HG03060 (cell line): ENCODE results near the gene ITGBL1.
"Not testable (repeated sequence)": the region's sequence is repeated elsewhere in the genome, so short reads cannot be mapped to it uniquely, and the experiment has no call there.

ENCODE experiments used
- ATAC-seq: cut with Tn5 transposase; IDR thresholded peaks from one replicate; pipeline ENCODE4 v1.9.1; 2021; ENCODE audit warnings: low read depth, moderate number of reproducible peaks; ENCODE audit not compliant: unreplicated experiment

Gene ITGBL1

DNA sequence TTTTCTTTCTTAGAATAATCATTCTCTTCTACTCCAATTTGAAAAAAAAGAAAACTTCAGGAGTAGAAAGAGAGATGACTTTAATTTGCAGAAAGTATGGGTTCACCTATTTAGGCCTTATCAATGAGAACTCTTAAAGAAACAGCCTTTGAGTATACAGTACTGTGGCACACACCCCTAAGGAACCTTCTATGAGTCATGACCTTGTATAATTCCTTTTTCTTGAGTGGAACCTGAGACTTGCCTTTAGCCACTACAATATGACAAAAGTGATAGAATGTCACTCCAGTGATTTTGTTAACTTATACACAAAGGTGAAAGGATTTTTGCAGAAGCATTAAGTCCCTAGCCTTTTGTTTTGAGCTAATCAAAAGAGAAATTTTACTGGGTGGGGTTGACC lies 58.7 kb downstream of the ITGBL1 start:
- ATAC-seq = no peak

DNA sequence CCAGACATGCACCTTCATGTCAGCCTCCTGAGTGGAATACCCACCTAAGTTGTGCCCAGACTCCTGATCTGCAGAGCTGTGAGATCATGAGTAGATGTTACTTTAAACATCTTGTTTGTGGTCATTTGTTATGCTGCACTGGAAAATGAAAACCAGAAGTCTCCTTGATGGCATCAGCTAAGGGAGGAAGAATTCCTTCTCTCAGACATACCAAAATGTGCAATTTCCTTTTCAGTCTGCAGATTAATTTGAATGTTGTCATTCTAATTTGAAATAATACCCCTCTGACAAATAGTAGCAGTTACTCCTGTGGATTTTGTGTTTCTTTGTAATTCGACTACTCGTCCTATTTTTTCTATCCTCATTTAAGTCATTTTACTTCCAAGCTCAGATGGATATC lies 59.3 kb downstream of the ITGBL1 start:
- ATAC-seq = no peak

DNA sequence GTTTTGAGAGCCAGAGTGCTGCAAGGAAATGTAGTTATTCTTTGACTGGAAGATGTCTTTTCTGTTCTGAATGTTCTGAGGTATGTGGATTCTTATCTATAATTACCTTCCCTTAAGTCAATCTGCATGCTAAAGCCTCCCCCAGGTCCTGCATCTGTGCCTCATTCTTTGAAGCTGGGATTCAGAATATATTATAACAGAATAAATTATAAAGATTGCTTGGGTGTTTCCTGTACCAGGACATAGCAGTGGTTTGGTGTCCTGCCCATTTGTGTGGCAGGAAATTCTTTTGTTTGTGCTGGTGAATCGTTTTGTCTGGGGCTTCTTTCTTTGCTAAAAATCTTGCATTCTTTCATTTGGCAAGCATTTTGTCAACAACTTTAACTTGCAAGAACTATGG lies 60.2 kb downstream of the ITGBL1 start:
- no peak for ATAC-seq

DNA sequence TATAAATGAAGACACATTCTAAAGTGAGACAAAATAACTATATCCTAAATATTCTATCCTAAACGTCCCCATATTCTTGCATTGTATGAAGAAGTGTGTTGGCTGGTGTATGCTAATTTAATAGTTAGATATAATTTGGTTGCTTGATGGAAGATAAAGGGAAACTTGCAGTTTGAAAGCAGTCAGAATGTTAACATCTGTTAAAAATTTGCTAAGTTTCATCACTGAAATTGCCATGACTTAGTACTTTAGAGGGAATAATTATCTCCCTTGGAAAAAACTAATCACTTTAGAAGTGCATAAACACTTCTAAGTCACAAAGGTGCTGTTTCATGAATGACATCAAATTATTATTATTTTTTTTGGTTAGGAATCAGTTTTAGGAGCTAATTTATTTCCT lies 61.6 kb downstream of the ITGBL1 start:
- ATAC-seq = no peak

DNA sequence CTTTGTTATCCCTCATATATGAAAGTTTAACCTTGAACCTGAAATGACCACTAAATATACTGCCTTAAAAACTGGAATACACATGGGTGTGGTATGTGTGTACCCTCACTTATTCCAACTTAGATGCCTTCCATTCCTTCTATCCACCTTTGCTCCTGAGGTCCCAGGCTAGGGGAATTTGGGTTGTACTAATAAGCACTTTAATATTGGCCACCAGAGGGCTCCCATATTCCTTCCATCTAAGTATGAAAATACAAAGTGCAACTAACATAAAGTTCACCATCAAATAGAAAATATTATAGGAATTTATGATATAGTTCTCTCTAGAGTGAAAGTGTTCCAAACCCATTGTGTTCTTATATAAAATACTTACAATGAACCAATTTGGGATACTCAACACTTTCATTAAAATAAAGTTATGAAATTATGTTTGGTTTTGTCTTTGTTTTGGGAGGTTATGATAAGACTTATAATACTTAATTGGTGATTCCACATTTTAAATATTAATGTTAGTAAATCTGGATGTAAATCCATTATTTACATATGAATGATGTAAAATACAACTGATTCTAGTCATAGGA lies 62.3 kb downstream of the ITGBL1 start:
- no peak for ATAC-seq

DNA sequence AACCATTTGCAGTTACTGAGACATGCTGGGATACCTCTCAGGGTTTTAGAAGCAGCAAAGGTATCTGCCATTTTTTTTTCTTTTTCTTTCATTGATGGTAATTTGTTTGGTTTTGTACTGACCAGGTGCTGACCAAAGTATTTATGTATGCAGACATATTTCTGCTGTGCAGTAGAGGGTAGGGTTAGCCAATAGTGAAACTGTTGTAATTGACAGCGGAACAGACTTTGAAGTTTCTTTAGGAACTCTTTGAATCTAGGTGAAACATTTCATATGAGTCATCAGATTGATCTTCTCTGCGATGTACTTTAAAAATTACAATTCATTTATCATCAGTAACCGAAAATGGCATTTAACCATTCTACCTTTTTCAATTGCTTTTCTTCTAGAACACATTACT lies 63.0 kb downstream of the ITGBL1 start:
- ATAC-seq = no peak

DNA sequence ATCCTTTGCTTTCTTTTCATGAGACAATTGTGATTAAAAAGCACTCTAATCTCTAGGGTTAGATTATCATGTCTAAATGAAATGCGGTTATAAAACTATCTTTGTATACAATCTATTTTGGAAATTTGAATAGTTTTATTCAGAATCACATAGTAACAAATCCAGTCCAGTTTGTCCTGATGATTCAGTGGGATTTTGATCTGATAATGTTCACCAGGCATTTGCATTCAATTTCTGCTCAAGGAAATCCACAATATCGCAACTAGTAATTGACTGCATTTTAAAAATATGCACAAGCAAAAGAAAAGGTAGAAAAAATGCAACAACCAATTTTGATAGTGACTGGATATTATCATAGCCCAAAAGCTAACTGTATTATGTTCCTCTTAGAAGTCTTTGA lies 63.8 kb downstream of the ITGBL1 start:
- no peak for ATAC-seq

DNA sequence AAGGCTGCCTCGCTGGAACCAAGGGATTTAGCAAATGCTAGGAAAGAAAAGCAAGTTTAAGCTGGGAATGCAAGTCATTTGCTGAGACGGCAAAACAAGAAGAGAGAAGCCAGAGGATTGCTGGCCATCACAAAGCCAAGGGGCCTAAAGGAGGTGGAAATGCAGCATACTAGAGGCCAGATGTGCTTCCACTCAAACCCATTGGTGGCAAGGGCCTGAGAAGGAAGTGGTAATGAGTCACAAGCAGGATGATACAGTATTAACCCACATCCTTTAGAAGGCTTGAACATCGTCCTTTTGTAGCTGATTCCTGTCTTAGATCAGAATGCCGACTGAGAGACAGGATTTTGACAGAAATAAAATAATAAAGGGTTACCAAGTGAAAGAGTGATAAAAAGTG lies 68.2 kb downstream of the ITGBL1 start:
- ATAC-seq = peak; percentile 44

DNA sequence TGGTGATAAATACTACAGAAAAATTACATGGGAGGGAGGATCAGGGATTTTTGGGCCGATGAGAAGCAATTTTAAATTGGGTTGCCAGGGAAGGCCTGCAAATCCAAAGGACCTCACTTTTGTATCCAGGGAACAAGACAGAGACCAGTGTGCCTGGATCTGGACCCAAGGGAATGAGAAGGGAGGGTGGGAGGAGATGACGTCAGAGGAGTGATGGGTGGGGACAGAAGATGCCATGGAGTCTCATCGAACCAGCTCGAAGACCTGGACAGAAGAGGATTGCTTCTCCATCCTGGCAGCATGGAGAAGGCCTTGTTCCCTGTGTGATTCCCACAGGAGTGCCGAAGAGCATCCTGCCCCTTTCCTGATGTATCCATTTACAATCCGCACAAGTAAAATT lies 68.9 kb downstream of the ITGBL1 start:
- no peak for ATAC-seq

GRCh38 chr13:101522607-101523006 lies 70.1 kb downstream of the ITGBL1 start:
- no peak for ATAC-seq

DNA sequence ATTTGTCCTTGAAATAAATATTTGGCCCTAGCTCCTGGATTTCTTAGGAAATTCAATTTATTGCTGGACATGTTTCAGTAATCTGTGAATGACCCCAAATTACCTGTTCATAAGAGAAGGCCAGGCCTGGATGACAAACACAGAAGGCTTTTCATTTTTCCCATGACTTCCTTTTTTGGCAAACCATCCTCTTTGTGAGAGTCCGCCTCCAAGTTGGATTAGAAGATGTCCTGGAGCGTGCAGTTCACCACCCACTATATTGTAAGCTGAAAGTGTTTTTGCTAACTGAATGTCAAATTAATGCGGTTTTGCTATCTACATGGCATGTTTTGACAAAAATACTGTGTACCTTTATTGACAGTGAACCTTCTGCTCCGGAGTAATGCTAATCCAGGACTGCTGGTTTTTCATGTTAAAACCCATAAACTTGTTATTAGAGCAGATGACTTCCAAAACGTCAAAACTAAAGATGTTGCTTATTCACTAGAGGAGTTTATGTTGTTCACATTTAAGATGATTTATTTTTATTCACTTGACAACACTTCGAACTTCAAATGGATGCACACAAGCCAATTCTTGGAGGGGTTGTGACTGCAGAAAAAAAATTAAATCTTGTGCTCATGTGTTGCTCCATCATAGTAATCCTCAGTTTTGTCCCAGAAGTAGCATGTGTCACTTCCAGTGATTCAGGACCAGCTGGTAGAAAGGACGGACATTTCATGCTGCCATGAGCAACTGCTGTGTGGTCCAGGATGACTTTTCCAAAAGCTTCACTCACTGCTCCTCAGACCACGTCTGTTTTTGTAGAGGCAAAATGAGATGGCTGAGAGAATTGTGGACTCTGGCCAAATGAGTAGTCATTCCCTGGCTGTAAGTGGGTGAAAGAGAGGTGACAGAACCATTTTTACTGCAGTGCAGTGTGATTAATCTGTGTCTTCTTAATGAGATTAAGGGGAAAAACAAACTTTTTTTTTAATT lies 71.0 kb downstream of the ITGBL1 start:
- no peak for ATAC-seq

DNA sequence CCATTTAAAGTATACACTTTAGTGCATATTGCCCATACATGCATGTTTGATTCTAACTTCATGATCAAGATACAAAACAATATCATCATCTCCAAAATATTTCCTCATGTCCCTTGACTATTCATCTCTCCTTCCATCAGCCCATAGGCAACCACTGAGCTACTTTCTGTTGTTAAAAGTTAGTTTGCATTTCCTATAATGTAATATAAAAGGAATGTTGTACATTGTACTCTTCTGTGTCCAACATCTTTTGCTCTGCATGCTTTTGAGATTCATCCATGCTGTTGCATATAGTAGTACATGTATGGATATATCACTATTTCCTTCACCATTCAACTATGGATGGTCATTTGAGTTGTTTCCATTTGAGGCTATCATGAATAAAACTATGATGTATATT lies 74.7 kb downstream of the ITGBL1 start:
- no peak for ATAC-seq

GRCh38 chr13:101529422-101529821 lies 76.9 kb downstream of the ITGBL1 start:
- no peak for ATAC-seq

GRCh38 chr13:101530293-101530692 lies 77.8 kb downstream of the ITGBL1 start:
- ATAC-seq = no peak

- ATAC-seq = no peak
Observed at GRCh38 chr13:101535192-101535746, 82.8 kb downstream of the ITGBL1 start.

DNA sequence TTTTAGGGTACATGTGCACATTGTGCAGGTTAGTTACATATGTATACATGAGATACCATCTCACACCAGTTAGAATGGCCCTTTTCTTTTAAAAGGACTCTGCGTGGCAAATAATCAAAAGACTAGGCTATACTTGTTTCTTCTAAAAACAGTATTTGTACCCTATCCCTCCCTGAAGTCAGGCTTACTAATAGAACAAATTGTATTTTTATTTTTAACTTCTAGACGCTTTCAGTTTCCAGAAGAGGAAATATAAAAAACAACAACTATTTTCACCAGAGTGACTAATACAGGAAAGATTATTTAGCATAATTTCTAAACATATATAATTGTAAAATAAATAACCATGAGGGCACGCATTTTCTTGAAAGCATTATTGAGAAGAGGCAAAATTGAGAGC lies 83.6 kb downstream of the ITGBL1 start:
- no peak for ATAC-seq

DNA sequence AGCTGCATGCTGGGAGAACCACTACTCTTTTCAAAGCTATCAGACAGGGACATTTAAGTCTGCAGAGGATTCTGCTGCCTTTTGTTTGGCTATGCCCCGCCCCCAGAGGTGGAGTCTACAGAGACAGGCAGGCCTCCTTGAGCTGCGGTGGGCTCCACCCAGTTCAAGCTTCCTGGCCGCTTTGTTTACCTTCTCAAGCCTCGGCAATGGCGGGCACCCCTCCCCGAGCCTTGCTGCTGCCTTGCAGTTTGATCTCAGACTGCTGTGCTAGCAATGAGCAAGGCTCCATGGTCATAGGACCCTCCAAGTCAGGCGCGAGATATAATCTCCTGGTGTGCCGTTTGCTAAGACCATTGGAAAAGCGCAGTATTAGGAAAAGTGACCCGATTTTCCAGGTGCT lies 92.1 kb downstream of the ITGBL1 start:
- ATAC-seq = not testable (repeated sequence)

DNA sequence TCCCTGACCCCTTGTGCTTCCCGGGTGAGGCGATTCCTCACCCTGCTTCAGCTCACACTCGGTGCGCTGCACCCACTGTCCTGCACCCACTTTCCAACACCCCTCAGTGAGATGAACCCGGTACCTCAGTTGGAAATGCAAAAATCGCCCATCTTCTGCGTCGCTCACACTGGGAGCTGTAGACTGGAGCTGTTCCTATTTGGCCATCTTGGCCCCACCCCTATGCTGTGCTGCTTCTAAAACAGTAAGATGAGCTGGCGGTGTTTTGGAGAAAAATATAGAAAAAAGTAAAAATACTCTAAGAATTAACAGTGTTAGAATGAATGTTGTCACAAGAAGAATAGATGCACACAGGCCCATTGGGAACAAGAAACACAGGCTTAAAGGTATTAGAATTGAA lies 92.5 kb downstream of the ITGBL1 start:
- no peak for ATAC-seq

DNA sequence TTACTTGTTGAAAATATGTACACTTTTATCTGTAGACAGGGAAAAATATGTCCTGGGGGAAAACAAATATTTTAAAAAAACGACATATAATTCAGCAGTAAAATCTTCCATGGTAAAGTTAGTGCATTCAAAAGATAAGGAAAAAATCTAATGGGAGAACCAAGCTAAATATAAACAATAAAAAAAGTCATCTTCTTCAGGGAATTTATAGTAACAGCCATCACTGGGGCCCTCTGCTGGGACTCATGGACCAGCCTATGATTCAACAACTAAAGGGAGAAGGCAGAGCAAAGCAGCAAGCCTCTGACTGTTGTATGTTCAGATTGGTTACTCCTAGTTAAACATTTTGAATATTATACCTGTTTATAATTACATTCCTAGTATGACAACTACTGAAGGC lies 93.0 kb downstream of the ITGBL1 start:
- no peak for ATAC-seq

GRCh38 chr13:101552286-101552685 lies 99.8 kb downstream of the ITGBL1 start:
- no peak for ATAC-seq

DNA sequence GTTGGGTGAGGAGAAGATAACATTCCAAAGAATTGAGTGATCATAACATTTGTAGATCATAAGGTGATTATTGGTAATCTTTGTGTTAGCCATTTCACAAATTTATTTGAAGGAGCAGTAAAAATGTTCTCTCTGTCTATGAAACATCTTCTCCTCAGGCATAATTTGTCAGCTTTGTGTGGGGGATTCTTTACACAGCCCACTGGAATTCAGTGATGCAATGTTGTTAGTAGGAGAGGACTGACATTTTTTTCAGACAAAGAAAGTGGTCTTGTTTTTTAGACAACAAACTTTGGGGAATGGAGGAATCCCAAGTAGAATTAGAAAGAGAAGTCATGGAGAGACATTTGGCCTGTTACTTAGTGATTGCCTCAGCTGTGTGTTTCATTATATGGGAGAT lies 100.3 kb downstream of the ITGBL1 start:
- ATAC-seq = no peak
